Measurements from ENCODE around the gene STXBP5. TPM values are rescaled to one million over a fixed set of nuclear protein-coding genes. Genes with fewer than 3 reads are reported as not detected.
A peak's percentile ranks its signal among the peaks of the same experiment; 100 is the strongest.

STXBP5 gene
- total and polyA plus RNA-seq, 2 of the 13 experiments (the other 11 are each of a cell fraction or from before 2014, with no cell fraction given) = 8.8 to 19.4 TPM

DNA sequence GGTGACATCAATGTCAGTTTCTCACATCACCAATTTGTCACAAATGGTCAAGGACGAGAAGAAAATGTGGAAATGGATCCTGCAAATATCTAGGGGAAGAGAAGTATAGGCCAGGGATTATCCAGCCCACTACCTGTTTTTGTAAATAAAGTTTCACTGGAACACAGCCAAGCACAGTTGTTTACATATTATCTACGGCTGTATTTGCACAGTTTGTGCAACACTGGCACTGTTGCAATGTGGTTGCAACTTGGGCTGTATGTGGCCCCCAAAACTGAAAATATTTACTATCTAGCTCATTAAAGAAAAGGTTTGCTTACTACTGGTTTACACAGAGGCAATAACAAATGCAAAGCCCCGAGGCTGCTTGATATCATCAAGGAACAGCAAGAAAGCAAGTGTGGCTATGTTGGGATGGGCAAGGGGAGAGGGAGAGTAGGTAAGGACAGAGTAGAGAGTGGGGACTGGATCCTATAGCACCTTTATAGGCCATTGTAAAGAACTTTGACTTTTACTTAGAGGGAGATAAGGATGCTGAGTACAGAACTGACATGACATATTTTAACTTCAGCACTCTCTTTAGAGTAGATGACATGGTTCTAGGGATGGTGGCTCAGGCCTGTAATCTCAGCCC, 11.8 kb upstream of the STXBP5 start (continued):
- TF ChIP-seq, protein P1, sequence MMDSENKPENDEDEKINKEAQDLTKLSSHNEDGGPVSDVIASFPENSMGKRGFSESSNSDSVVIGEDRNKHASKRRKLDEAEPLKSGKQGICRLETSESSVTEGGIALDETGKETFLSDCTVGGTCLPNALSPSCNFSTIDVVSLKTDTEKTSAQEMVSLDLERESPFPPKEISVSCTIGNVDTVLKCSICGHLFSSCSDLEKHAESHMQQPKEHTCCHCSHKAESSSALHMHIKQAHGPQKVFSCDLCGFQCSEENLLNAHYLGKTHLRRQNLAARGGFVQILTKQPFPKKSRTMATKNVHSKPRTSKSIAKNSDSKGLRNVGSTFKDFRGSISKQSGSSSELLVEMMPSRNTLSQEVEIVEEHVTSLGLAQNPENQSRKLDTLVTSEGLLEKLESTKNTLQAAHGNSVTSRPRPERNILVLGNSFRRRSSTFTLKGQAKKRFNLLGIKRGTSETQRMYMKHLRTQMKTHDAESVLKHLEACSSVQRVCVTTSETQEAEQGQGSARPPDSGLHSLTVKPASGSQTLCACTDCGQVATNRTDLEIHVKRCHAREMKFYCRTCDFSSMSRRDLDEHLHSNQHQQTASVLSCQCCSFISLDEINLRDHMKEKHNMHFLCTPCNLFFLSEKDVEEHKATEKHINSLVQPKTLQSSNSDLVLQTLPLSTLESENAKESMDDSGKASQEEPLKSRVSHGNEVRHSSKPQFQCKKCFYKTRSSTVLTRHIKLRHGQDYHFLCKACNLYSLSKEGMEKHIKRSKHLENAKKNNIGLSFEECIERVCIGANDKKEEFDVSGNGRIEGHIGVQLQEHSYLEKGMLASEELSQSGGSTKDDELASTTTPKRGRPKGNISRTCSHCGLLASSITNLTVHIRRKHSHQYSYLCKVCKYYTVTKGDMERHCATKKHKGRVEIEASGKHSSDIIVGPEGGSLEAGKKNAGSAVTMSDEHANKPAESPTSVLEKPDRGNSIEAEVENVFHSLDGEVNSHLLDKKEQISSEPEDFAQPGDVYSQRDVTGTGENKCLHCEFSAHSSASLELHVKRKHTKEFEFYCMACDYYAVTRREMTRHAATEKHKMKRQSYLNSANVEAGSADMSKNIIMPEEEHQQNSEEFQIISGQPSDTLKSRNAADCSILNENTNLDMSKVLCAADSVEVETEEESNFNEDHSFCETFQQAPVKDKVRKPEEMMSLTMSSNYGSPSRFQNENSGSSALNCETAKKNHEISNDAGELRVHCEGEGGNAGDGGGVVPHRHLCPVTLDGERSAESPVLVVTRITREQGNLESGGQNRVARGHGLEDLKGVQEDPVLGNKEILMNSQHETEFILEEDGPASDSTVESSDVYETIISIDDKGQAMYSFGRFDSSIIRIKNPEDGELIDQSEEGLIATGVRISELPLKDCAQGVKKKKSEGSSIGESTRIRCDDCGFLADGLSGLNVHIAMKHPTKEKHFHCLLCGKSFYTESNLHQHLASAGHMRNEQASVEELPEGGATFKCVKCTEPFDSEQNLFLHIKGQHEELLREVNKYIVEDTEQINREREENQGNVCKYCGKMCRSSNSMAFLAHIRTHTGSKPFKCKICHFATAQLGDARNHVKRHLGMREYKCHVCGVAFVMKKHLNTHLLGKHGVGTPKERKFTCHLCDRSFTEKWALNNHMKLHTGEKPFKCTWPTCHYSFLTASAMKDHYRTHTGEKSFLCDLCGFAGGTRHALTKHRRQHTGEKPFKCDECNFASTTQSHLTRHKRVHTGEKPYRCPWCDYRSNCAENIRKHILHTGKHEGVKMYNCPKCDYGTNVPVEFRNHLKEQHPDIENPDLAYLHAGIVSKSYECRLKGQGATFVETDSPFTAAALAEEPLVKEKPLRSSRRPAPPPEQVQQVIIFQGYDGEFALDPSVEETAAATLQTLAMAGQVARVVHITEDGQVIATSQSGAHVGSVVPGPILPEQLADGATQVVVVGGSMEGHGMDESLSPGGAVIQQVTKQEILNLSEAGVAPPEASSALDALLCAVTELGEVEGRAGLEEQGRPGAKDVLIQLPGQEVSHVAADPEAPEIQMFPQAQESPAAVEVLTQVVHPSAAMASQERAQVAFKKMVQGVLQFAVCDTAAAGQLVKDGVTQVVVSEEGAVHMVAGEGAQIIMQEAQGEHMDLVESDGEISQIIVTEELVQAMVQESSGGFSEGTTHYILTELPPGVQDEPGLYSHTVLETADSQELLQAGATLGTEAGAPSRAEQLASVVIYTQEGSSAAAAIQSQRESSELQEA (CRISPR knock-in tag; IDR thresholded peaks at IDR 0.05; ENCODE audit: not compliant biosample characterization) = no peak
- TF ChIP-seq SALL2 (CRISPR knock-in tag; IDR thresholded peaks at IDR 0.05) = peak; percentile 68; the same call in 1 of the 2 replicates
- no peak for TF ChIP-seq ZNF782 (CRISPR knock-in tag; IDR thresholded peaks at IDR 0.05; ENCODE audit: borderline replicate concordance)
- TF ChIP-seq, protein P2, sequence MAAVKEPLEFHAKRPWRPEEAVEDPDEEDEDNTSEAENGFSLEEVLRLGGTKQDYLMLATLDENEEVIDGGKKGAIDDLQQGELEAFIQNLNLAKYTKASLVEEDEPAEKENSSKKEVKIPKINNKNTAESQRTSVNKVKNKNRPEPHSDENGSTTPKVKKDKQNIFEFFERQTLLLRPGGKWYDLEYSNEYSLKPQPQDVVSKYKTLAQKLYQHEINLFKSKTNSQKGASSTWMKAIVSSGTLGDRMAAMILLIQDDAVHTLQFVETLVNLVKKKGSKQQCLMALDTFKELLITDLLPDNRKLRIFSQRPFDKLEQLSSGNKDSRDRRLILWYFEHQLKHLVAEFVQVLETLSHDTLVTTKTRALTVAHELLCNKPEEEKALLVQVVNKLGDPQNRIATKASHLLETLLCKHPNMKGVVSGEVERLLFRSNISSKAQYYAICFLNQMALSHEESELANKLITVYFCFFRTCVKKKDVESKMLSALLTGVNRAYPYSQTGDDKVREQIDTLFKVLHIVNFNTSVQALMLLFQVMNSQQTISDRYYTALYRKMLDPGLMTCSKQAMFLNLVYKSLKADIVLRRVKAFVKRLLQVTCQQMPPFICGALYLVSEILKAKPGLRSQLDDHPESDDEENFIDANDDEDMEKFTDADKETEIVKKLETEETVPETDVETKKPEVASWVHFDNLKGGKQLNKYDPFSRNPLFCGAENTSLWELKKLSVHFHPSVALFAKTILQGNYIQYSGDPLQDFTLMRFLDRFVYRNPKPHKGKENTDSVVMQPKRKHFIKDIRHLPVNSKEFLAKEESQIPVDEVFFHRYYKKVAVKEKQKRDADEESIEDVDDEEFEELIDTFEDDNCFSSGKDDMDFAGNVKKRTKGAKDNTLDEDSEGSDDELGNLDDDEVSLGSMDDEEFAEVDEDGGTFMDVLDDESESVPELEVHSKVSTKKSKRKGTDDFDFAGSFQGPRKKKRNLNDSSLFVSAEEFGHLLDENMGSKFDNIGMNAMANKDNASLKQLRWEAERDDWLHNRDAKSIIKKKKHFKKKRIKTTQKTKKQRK (IDR thresholded peaks at IDR 0.05; ENCODE audit: low read length) = no peak
- peak; percentile 64; the same call in 1 of the 2 replicates for TF ChIP-seq ZNF460 (CRISPR knock-in tag; IDR thresholded peaks at IDR 0.05; ENCODE audit: borderline replicate concordance)
- TF ChIP-seq ZNF768 (CRISPR knock-in tag; IDR thresholded peaks at IDR 0.05) = no peak
- TF ChIP-seq, protein P3, sequence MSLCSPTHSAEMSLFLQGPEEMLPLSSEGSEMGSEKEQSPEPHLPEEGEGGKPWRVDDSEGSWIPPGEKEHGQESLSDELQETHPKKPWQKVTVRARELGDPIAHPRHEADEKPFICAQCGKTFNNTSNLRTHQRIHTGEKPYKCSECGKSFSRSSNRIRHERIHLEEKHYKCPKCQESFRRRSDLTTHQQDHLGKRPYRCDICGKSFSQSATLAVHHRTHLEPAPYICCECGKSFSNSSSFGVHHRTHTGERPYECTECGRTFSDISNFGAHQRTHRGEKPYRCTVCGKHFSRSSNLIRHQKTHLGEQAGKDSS (CRISPR knock-in tag; IDR thresholded peaks at IDR 0.05; ENCODE audit: borderline replicate concordance, low read depth) = no peak
- TF ChIP-seq RBM22 (optimal IDR thresholded peaks at IDR 0.05; ENCODE audit: low read length) = no peak
- TF ChIP-seq KDM4B (CRISPR knock-in tag; IDR thresholded peaks at IDR 0.05) = peak; percentile 62; the same call in 1 of the 2 replicates
- no peak for TF ChIP-seq ATF7-NPFF (CRISPR knock-in tag; IDR thresholded peaks at IDR 0.05; ENCODE audit: low read depth)
- TF ChIP-seq ZNF296 (CRISPR knock-in tag; conservative IDR thresholded peaks at IDR 0.05) = no peak
- no peak for TF ChIP-seq ZSCAN30 (CRISPR knock-in tag; IDR thresholded peaks at IDR 0.05)
- peak; percentile 69; the same call in 1 of the 2 replicates for TF ChIP-seq ZNF816 (CRISPR knock-in tag; IDR thresholded peaks at IDR 0.05; ENCODE audit: borderline replicate concordance)
- TF ChIP-seq, protein P4, sequence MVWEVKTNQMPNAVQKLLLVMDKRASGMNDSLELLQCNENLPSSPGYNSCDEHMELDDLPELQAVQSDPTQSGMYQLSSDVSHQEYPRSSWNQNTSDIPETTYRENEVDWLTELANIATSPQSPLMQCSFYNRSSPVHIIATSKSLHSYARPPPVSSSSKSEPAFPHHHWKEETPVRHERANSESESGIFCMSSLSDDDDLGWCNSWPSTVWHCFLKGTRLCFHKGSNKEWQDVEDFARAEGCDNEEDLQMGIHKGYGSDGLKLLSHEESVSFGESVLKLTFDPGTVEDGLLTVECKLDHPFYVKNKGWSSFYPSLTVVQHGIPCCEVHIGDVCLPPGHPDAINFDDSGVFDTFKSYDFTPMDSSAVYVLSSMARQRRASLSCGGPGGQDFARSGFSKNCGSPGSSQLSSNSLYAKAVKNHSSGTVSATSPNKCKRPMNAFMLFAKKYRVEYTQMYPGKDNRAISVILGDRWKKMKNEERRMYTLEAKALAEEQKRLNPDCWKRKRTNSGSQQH (CRISPR knock-in tag; IDR thresholded peaks at IDR 0.05; ENCODE audit: low read depth) = peak; percentile 82; the same call in 1 of the 2 replicates
- 0 out of 2 replicates have a peak, but pooled peaks have one; percentile 44 for TF ChIP-seq ZFP90 (CRISPR knock-in tag; IDR thresholded peaks at IDR 0.05; ENCODE audit: borderline replicate concordance)
